HEK293 (cell line): ENCODE results near the gene PHLPP2.

Experiments
- HOXA7 ChIP-seq: sonication (generic); formaldehyde crosslinking; IDR thresholded peaks from 2 replicates; pipeline ENCODE4 v1.8.1; 2022; ENCODE audit warnings: missing genetic modification reagents, borderline replicate concordance
- ZNF132 ChIP-seq: fragments of 450-650 bp; formaldehyde crosslinking; IDR thresholded peaks from 2 replicates; pipeline ENCODE4 v1.5.1; 2017; ENCODE audit warnings: missing biosample characterization, missing genetic modification characterization, borderline replicate concordance
- ZNF311 ChIP-seq: fragments of 450-650 bp; formaldehyde crosslinking; IDR thresholded peaks from 2 replicates; pipeline ENCODE4 v1.5.1; 2017; ENCODE audit warnings: missing biosample characterization, missing genetic modification characterization, borderline replicate concordance
- ZNF513 ChIP-seq: fragments of 450-650 bp; IDR thresholded peaks from 2 replicates; pipeline ENCODE4 v1.5.1; 2018; ENCODE audit warnings: missing biosample characterization, missing genetic modification characterization
- ZNF660 ChIP-seq: fragments of 450-650 bp; IDR thresholded peaks from 2 replicates; pipeline ENCODE4 v1.5.1; 2018; ENCODE audit warnings: missing biosample characterization, mild to moderate bottlenecking, missing genetic modification characterization
- ZSCAN30 ChIP-seq: fragments of 450-650 bp; IDR thresholded peaks from 2 replicates; pipeline ENCODE4 v1.5.1; 2018; ENCODE audit warnings: missing biosample characterization, mild to moderate bottlenecking, missing genetic modification characterization, moderate library complexity
- TF ChIP-seq, protein P1 (sequence below): fragments of 450-650 bp; formaldehyde crosslinking; IDR thresholded peaks from 2 replicates; pipeline ENCODE4 v1.5.1; 2016; ENCODE audit warnings: missing biosample characterization, missing genetic modification characterization

- TF ChIP-seq, protein P1, sequence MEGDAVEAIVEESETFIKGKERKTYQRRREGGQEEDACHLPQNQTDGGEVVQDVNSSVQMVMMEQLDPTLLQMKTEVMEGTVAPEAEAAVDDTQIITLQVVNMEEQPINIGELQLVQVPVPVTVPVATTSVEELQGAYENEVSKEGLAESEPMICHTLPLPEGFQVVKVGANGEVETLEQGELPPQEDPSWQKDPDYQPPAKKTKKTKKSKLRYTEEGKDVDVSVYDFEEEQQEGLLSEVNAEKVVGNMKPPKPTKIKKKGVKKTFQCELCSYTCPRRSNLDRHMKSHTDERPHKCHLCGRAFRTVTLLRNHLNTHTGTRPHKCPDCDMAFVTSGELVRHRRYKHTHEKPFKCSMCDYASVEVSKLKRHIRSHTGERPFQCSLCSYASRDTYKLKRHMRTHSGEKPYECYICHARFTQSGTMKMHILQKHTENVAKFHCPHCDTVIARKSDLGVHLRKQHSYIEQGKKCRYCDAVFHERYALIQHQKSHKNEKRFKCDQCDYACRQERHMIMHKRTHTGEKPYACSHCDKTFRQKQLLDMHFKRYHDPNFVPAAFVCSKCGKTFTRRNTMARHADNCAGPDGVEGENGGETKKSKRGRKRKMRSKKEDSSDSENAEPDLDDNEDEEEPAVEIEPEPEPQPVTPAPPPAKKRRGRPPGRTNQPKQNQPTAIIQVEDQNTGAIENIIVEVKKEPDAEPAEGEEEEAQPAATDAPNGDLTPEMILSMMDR = no peak
- TF ChIP-seq ZSCAN30 (tag by site-specific recombination) = no peak
- no peak for TF ChIP-seq ZNF513 (tag by site-specific recombination)
- TF ChIP-seq ZNF660 (tag by site-specific recombination) = no peak
- TF ChIP-seq ZNF311 (tag by site-specific recombination) = no peak
- no peak for TF ChIP-seq HOXA7 (CRISPR knock-in tag)
- TF ChIP-seq ZNF132 (tag by site-specific recombination) = no peak
These were observed 50.9 kb downstream of the PHLPP2 start for GRCh38 chr16:71673582-71673973.
